ENCODE measurements around the gene AMN1.
"Not testable (repeated sequence)": the region's sequence is repeated elsewhere in the genome, so short reads cannot be mapped to it uniquely, and the experiment has no call there.

GRCh38 chr12:31669582-31669981, 59.2 kb downstream of the AMN1 start:
- not testable (repeated sequence) for TF ChIP-seq EZH2phosphoT487 (IDR thresholded peaks at IDR 0.05; ENCODE audit: borderline replicate concordance); CTCF (conservative IDR thresholded peaks at IDR 0.05; ENCODE audit: low read length)

Data from Loucy (cell line).